Neural cell (in vitro differentiated cells): ENCODE measurements around the gene FAM174A. TPM values are rescaled to one million over a fixed set of nuclear protein-coding genes. Genes with fewer than 3 reads are reported as not detected.
A peak's percentile ranks its signal among the peaks of the same experiment; 100 is the strongest.

ENCODE experiments used
- H2AFZ ChIP-seq: fragments of 200-600, 300-800 bp; sonication (generic), shearing (Covaris generic); 2 replicates; pipeline ENCODE4 v1.6.0; 2014; ENCODE audit warnings: low read depth, mild to moderate bottlenecking, antibody characterized with exemption, low read length, moderate library complexity
- H3F3A ChIP-seq: fragments of 200-600 bp; shearing (Covaris generic); 2 replicates; pipeline ENCODE4 v1.6.1; 2016; ENCODE audit warnings: mild to moderate bottlenecking, moderate library complexity, mixed read lengths, antibody characterized with exemption, low read length; ENCODE audit not compliant: insufficient read depth, poor library complexity, severe bottlenecking
- H3K27ac ChIP-seq: fragments of 200-600, 300-800 bp; sonication (generic), shearing (Covaris generic); 2 replicates; pipeline ENCODE4 v1.5.1; 2014; ENCODE audit warnings: mild to moderate bottlenecking, low read length, moderate library complexity
- H3K27me3 ChIP-seq: fragments of 300-800, 200-600 bp; sonication (generic), shearing (Covaris generic); 2 replicates; pipeline ENCODE4 v1.6.0; 2014; ENCODE audit warnings: mild to moderate bottlenecking, low read depth, low read length, moderate library complexity; ENCODE audit not compliant: insufficient read depth
- H3K36me3 ChIP-seq: fragments of 300-800, 200-600 bp; sonication (generic), shearing (Covaris generic); 2 replicates; pipeline ENCODE4 v1.5.1; 2014; ENCODE audit warnings: mild to moderate bottlenecking, antibody characterized with exemption, low read length, moderate library complexity; ENCODE audit not compliant: insufficient read depth
- H3K4me2 ChIP-seq: fragments of 300-800, 200-600 bp; sonication (generic), shearing (Covaris generic); 2 replicates; pipeline ENCODE4 v1.6.0; 2014; ENCODE audit warnings: mild to moderate bottlenecking, low read length
- H3K4me3 ChIP-seq: fragments of 300-800, 200-600 bp; sonication (generic), shearing (Covaris generic); 2 replicates; pipeline ENCODE4 v1.5.1; 2014; ENCODE audit warnings: mild to moderate bottlenecking, low read length, moderate library complexity
- H3K79me2 ChIP-seq: fragments of 200-600 bp; shearing (Covaris generic); replicated peaks from 2 replicates; pipeline ENCODE4 v1.6.0; 2014; ENCODE audit warnings: mild to moderate bottlenecking, low read length, moderate library complexity; ENCODE audit not compliant: insufficient read depth
- H3K9ac ChIP-seq: fragments of 300-800, 200-600 bp; sonication (generic), shearing (Covaris generic); 2 replicates; pipeline ENCODE4 v1.6.1; 2016; ENCODE audit warnings: mild to moderate bottlenecking, low read length, mixed read lengths
- H3K9me2 ChIP-seq: fragments of 200-600 bp; shearing (Covaris generic); 2 replicates; pipeline ENCODE4 v1.6.1; 2016; ENCODE audit warnings: mild to moderate bottlenecking, low read length, mixed read lengths; ENCODE audit not compliant: insufficient read depth
- H3K9me3 ChIP-seq: fragments of 200-600, 300-800 bp; sonication (generic), shearing (Covaris generic); 2 replicates; pipeline ENCODE4 v1.6.1; 2016; ENCODE audit warnings: mild to moderate bottlenecking, mixed run types, low read length, moderate library complexity, mixed read lengths
- H4K20me1 ChIP-seq: fragments of 200-600 bp; shearing (Covaris generic); 2 replicates; pipeline ENCODE4 v1.6.1; 2016; ENCODE audit warnings: mild to moderate bottlenecking, mixed run types; ENCODE audit not compliant: insufficient read depth
- CTCF ChIP-seq: fragments of 450-650 bp; IDR thresholded peaks from 2 replicates; pipeline ENCODE4 v1.5.1; 2014; ENCODE audit warnings: antibody characterized with exemption, mild to moderate bottlenecking, moderate library complexity; ENCODE audit not compliant: poor library complexity, severe bottlenecking
- EP300 ChIP-seq: fragments of 450-650 bp; conservative IDR thresholded peaks from 2 replicates; pipeline ENCODE4 v1.6.1; 2014; ENCODE audit warnings: antibody characterized with exemption, mild to moderate bottlenecking, moderate library complexity; ENCODE audit not compliant: poor library complexity, severe bottlenecking
- EZH2 ChIP-seq: fragments of 200-600, 300-800 bp; shearing (Covaris generic), sonication (generic); IDR thresholded peaks from 2 replicates; pipeline ENCODE4 v1.6.1; 2014; ENCODE audit warnings: antibody characterized with exemption, low read length, borderline replicate concordance, mild to moderate bottlenecking; ENCODE audit not compliant: insufficient read depth, poor library complexity, severe bottlenecking
- MXI1 ChIP-seq: fragments of 450-650 bp; conservative IDR thresholded peaks from 2 replicates; pipeline ENCODE4 v1.6.1; 2014; ENCODE audit warnings: antibody characterized with exemption, mild to moderate bottlenecking; ENCODE audit not compliant: poor library complexity, severe bottlenecking
- POLR2AphosphoS5 ChIP-seq: IDR thresholded peaks from 2 replicates; pipeline ENCODE4 v1.6.1; 2012
- RAD21 ChIP-seq: fragments of 450-650 bp; conservative IDR thresholded peaks from 2 replicates; pipeline ENCODE4 v1.6.1; 2014; ENCODE audit warnings: antibody characterized with exemption, mild to moderate bottlenecking, moderate library complexity
- REST ChIP-seq: IDR thresholded peaks from 2 replicates; pipeline ENCODE4 v1.6.1; 2012; ENCODE audit warnings: borderline replicate concordance
- SMC3 ChIP-seq: fragments of 450-650 bp; conservative IDR thresholded peaks from 2 replicates; pipeline ENCODE4 v1.6.1; 2014; ENCODE audit warnings: antibody characterized with exemption, mild to moderate bottlenecking, moderate library complexity; ENCODE audit not compliant: poor library complexity
- TAF1 ChIP-seq: IDR thresholded peaks from 2 replicates; pipeline ENCODE4 v1.6.1; 2012; ENCODE audit warnings: low read depth
- polyA plus RNA-seq: library from polyadenylated mRNA; depleted of rRNA; stranded (reverse); fragments of >200 nt; gene quantifications from 2 replicates; pipeline ENCODE4 v1.2.3, GENCODE V29; 2014

Gene FAM174A
- polyA plus RNA-seq, 1 donor from 2014 or later: 33.9 TPM

GRCh38 chr5:100537946-100538345, 2.8 kb downstream of the FAM174A start:
- H3K9me2 ChIP-seq: no peaks in the 10 kb centered on the region
- H3K4me2 ChIP-seq: peak overlapping the region; percentile 95
- no peaks in the 10 kb centered on the region for H3K36me3 ChIP-seq
- H2AFZ ChIP-seq: no peak overlapping the region
- TF ChIP-seq REST: no peak
- no peaks in the 10 kb centered on the region for H4K20me1 ChIP-seq
- H3K27ac ChIP-seq: no peak overlapping the region
- H3K79me2 ChIP-seq: peaks cover 14% of the 10 kb centered on the region
- H3K27me3 ChIP-seq: no peaks in the 10 kb centered on the region
- no peaks in the 10 kb centered on the region for H3K9me3 ChIP-seq
- peak overlapping the region; percentile 94 for H3K4me3 ChIP-seq
- no peak overlapping the region for H3K9ac ChIP-seq
- no peaks in the 10 kb centered on the region for H3F3A ChIP-seq

GRCh38 chr5:100539519-100539918, 4.3 kb downstream of the FAM174A start:
- no peak overlapping the region for H3K9ac ChIP-seq
- no peaks in the 10 kb centered on the region for H4K20me1 ChIP-seq
- no peak overlapping the region for H3K27ac ChIP-seq

GRCh38 chr5:100542086-100542485, 6.9 kb downstream of the FAM174A start:
- no peak overlapping the region for H3K4me2 ChIP-seq
- no peaks in the 10 kb centered on the region for H3K36me3 ChIP-seq
- H2AFZ ChIP-seq: no peak overlapping the region
- no peaks in the 10 kb centered on the region for H3K9me3 ChIP-seq
- H3K9me2 ChIP-seq: no peaks in the 10 kb centered on the region
- H3K27me3 ChIP-seq: no peaks in the 10 kb centered on the region
- H3K4me3 ChIP-seq: no peak overlapping the region
- H3K27ac ChIP-seq: no peak overlapping the region
- no peak overlapping the region for H3K9ac ChIP-seq
- TF ChIP-seq EP300 (no peak), TAF1 (no peak), RAD21 (no peak), MXI1 (no peak), CTCF (no peak), POLR2AphosphoS5 (no peak), SMC3 (no peak), EZH2 (no peak), REST (no peak)
- peaks cover 3% of the 10 kb centered on the region for H3K79me2 ChIP-seq
- no peaks in the 10 kb centered on the region for H3F3A ChIP-seq
- no peaks in the 10 kb centered on the region for H4K20me1 ChIP-seq

More at GRCh38 chr5:100539519-100539918, 4.3 kb downstream of the FAM174A start:
- no peak overlapping the region for H3K4me2 ChIP-seq
- H3K27me3 ChIP-seq: no peaks in the 10 kb centered on the region
- no peaks in the 10 kb centered on the region for H3K36me3 ChIP-seq
- no peak overlapping the region for H3K4me3 ChIP-seq
- no peaks in the 10 kb centered on the region for H3K9me2 ChIP-seq
- peaks cover 14% of the 10 kb centered on the region for H3K79me2 ChIP-seq
- H3K9me3 ChIP-seq: no peaks in the 10 kb centered on the region
- H3F3A ChIP-seq: no peaks in the 10 kb centered on the region
- TF ChIP-seq RAD21: no peak
- no peak overlapping the region for H2AFZ ChIP-seq
